ENCODE data around the gene HSPB2.

GRCh38 chr11:111961389-111962300, 49.1 kb downstream of the HSPB2 start:
- TF ChIP-seq BCL11A (IDR thresholded peaks at IDR 0.05; ENCODE audit: low read depth in 2 of 2, low read length in 2 of 2) (no peak), GABPA (IDR thresholded peaks at IDR 0.05; ENCODE audit: borderline replicate concordance, insufficient read depth, low read length) (no peak), POLR2AphosphoS5 (IDR thresholded peaks at IDR 0.05; ENCODE audit: low read depth, low read length) (no peak), USF2 (IDR thresholded peaks at IDR 0.05; ENCODE audit: low read length) (no peak), POLR2A (IDR thresholded peaks at IDR 0.05; ENCODE audit: control extremely low read depth in 1 of 2, low read depth in 2 of 2, low read length in 2 of 2) (no peak), TBP (IDR thresholded peaks at IDR 0.05; ENCODE audit: low read depth, low read length) (no peak), EZH2 (IDR thresholded peaks at IDR 0.05; ENCODE audit: low read depth, low read length, severe bottlenecking) (no peak)
- TF ChIP-seq, protein P1, sequence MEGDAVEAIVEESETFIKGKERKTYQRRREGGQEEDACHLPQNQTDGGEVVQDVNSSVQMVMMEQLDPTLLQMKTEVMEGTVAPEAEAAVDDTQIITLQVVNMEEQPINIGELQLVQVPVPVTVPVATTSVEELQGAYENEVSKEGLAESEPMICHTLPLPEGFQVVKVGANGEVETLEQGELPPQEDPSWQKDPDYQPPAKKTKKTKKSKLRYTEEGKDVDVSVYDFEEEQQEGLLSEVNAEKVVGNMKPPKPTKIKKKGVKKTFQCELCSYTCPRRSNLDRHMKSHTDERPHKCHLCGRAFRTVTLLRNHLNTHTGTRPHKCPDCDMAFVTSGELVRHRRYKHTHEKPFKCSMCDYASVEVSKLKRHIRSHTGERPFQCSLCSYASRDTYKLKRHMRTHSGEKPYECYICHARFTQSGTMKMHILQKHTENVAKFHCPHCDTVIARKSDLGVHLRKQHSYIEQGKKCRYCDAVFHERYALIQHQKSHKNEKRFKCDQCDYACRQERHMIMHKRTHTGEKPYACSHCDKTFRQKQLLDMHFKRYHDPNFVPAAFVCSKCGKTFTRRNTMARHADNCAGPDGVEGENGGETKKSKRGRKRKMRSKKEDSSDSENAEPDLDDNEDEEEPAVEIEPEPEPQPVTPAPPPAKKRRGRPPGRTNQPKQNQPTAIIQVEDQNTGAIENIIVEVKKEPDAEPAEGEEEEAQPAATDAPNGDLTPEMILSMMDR (IDR thresholded peaks at IDR 0.05; ENCODE audit: control extremely low read depth in 1 of 3, insufficient read depth in 1 of 3, low read depth in 1 of 3, low read length in 3 of 3): no peak
